Bronchial epithelial cell (primary cell): Measurements from ENCODE around the gene FSIP1. TPM values are rescaled to one million over a fixed set of nuclear protein-coding genes. Genes with fewer than 3 reads are reported as not detected.

Source experiments
- DNase-seq: peaks from one replicate; pipeline ENCODE4 v3.0.0-alpha.2; 2010; ENCODE audit warnings: low read depth
- FAIRE-seq: peaks from 2 replicates; lab custom pipeline; 2011; peaks lifted over from hg19 to GRCh38; lab: Jason Lieb, UNC
- H3K27me3 ChIP-seq: 2 replicates; pipeline ENCODE4 v1.5.1; 2011; ENCODE audit warnings: low read length; ENCODE audit not compliant: control insufficient read depth, insufficient read depth
- H3K36me3 ChIP-seq: 2 replicates; pipeline ENCODE4 v1.5.1; 2011; ENCODE audit warnings: low read length; ENCODE audit not compliant: control insufficient read depth, insufficient read depth
- H3K4me3 ChIP-seq: 2 replicates; pipeline ENCODE4 v1.5.1; 2011; ENCODE audit warnings: mild to moderate bottlenecking, low read depth, low read length, control low read depth
- CTCF ChIP-seq: IDR thresholded peaks from 2 replicates; pipeline ENCODE4 v1.5.1; 2011; ENCODE audit warnings: mild to moderate bottlenecking, moderate library complexity, low read length, control low read depth, inconsistent platforms; ENCODE audit not compliant: insufficient read depth, severe bottlenecking
- total RNA-seq: library from RNA; depleted of rRNA; stranded (reverse); fragments of >200 nt; gene quantifications from 2 replicates; pipeline ENCODE4 v1.2.1, GENCODE V29; 2014

The FSIP1 gene
- total RNA-seq, 1 donor from 2014 or later, result 9.5 TPM

- H3K27me3 ChIP-seq, result no peaks in the 10 kb centered on the region
- FAIRE-seq (no peak), DNase-seq (peak; percentile 75)
- H3K4me3 ChIP-seq, result no peak overlapping the region
- peaks cover 17% of the 10 kb centered on the region for H3K36me3 ChIP-seq
- no peak for TF ChIP-seq CTCF
These were observed 184.9 kb downstream of the FSIP1 start for GRCh38 chr15:39597751-39598185.

GRCh38 chr15:39597336-39597735 lies 185.3 kb downstream of the FSIP1 start:
- peak; percentile 59 for DNase-seq
- no peak for TF ChIP-seq CTCF
- Histone ChIP-seq H3K36me3 (peaks cover 21% of the 10 kb centered on the region), H3K27me3 (no peaks in the 10 kb centered on the region), H3K4me3 (no peak overlapping the region)
- FAIRE-seq, result no peak

- TF ChIP-seq CTCF, result no peak
- Histone ChIP-seq H3K27me3 (no peaks in the 10 kb centered on the region), H3K36me3 (peaks cover 21% of the 10 kb centered on the region), H3K4me3 (no peak overlapping the region)
- peak; percentile 54 for DNase-seq
- no peak for FAIRE-seq
These were observed 186.1 kb downstream of the FSIP1 start for GRCh38 chr15:39596358-39597051.

GRCh38 chr15:39595338-39596221 lies 187.1 kb downstream of the FSIP1 start:
- Histone ChIP-seq H3K27me3 (no peaks in the 10 kb centered on the region), H3K36me3 (peaks cover 23% of the 10 kb centered on the region), H3K4me3 (no peak overlapping the region)
- no peak for TF ChIP-seq CTCF
- FAIRE-seq, result no peak
- peak; percentile 49 for DNase-seq

- DNase-seq (peak; percentile 34), FAIRE-seq (no peak)
- peaks cover 27% of the 10 kb centered on the region for H3K36me3 ChIP-seq
These were observed 187.9 kb downstream of the FSIP1 start for GRCh38 chr15:39594446-39595337.

More at GRCh38 chr15:39594446-39595337, 187.9 kb downstream of the FSIP1 start:
- no peak overlapping the region for H3K4me3 ChIP-seq
- no peaks in the 10 kb centered on the region for H3K27me3 ChIP-seq
- TF ChIP-seq CTCF, result no peak
